ENCODE results near the gene EFNA2.

Gene EFNA2

DNA sequence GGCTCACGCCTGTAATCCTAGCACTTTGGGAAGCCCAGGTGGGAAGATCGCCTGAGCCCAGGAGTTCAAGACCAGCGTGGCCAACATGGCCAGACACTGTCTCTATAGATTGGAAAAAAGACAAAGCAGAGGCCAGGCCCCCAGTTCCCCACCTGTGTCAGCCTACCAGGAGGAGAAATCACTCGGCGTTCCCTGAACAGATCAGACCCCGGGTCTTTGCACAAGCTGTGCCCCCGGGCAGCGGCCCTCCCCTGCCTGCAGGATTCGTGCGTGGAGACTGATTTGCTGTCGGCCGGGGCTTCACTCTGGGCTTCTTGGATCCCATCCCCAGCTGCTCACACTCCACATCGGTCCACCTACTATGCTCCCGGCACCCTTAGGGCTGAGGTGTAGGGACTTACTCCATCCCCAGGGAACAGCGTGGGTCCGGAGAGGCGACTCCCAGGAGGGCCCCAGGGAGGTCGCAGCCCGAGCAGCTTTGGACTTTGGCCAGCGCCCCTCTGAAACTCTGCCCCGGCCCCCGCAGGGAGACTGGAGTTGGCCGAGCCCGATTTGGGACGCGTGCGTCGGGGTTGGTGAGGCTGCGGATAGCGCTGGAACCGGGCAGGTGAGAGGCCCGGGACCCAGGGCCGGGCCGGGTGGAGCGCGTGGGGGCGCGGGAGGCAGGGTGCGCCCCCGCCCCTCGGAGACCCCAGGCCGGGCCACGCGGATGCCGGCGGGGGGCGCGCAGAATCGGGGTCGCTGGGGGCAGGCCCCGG is 515 bp upstream of the EFNA2 start:
- DNase-seq: no peak

DNA sequence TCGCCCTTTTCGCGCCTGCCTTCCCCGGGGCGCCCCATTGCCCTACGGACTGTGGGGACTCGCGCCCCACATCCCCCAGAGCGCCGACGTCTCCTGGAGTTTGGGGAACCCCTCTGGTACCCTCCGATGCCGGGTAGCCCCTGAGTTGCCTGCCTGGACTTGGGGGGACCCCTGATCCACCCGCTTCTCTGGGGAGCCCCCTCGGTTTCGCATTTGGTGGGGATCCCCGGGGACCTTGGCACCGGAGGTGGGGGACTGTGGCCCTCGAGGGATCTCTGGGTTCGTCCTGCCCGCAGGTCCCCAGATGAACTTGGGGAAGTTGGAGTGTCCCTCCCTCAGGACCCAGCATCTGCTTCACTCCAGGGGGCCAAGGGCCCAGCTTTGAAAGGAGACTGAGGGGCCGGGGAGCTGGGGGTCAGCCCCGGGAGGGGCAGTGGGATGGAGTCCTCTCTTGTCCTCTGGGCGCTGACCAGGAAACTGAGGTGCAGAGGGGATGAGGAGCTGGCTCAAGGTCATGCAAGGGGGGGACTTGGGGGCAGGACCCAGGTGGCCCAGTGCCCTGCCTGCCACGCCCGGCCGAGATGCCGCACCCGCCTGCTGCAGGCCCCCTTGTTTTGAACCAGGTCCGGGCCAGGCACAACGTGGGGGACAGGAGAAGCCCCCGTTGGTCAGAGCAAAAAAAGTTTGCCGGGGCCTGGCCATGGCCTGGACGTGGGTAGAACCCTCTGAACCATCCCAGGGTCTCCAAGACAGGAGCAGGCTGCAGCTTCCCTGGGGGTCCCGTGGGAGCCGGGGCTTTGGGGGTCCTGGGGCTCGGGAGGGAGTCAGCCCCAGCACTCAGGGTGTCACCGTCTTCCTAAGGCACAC is 1.0 kb downstream of the EFNA2 start:
- no peak for DNase-seq

- DNase-seq: no peak
Observed at GRCh38 chr19:1287354-1288225, 1.9 kb downstream of the EFNA2 start.

- no peak for DNase-seq
Observed at GRCh38 chr19:1288226-1288612, 2.5 kb downstream of the EFNA2 start.

GRCh38 chr19:1288833-1289685 is 3.4 kb downstream of the EFNA2 start:
- no peak for DNase-seq

- no peak for DNase-seq
Observed at GRCh38 chr19:1289686-1290025, 4.0 kb downstream of the EFNA2 start.

GRCh38 chr19:1290196-1290702 is 4.6 kb downstream of the EFNA2 start:
- no peak for DNase-seq

GRCh38 chr19:1290703-1291651 is 5.3 kb downstream of the EFNA2 start:
- DNase-seq: no peak

DNA sequence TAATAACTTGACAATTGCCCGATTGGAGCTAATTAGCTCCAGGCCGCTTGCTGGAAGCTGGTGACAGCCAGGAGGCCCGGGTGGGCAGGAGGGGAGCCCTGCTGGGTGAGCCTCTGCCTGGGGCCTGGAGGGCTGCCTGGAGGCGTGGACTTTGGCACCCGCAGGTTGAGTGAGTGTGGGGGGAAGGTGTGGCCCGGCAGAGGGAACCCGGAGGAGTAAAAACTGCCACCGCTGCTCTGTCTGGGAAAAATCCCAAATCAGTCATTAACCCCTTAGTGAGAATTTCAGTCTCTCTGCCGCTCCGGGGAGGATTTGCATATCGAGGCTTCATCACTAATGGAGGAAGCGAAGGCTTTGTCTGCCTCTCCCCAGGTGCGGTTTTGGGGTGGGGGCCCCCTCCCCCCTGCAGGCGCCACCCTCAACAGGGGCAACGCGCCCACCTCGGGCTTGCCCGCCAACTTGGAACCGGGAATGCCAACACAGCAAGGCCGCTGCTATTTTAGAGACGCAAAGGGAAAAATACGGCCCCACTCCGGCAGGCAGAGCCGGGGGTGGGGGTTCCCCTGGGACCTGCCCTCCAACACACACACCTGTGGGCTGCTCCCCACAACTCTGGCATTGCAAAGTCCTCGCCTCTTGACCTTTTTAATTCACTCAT is 6.2 kb downstream of the EFNA2 start:
- no peak for DNase-seq

DNA sequence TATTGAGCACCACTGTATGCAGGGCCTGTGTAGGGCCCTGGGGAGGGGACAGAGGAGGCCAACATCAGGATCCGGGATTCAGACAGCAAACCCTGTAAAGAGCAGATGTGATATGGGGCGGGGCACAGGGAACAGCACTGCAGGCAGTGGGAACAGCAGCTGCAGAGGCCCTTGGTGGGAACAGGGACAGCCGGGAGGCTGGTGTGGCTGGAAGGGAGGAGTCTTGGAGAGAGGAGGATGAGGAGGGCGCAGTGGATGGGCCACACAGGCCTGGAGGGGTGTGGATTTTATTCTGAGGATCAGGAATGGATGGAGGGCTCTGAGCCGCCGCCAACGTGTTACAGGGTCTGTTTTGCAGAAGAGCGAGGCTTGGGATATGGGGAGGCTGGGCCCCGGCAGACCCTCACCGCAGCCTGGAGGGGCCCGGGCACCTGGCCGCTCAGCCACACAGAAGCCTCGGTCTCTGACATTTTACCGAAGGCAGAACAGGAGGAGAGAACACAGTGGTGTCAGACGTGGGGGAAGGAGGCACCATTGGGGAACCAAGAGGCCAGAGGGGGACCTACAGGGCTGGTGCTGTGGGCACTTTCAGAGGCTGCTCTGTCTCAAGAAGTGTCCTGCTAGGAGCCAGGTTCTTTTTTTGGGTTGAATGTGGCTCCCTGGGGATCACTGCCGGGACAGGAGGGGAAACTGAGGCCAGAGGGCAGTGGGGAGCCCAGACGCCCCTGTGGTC is 6.9 kb downstream of the EFNA2 start:
- DNase-seq: no peak

DNA sequence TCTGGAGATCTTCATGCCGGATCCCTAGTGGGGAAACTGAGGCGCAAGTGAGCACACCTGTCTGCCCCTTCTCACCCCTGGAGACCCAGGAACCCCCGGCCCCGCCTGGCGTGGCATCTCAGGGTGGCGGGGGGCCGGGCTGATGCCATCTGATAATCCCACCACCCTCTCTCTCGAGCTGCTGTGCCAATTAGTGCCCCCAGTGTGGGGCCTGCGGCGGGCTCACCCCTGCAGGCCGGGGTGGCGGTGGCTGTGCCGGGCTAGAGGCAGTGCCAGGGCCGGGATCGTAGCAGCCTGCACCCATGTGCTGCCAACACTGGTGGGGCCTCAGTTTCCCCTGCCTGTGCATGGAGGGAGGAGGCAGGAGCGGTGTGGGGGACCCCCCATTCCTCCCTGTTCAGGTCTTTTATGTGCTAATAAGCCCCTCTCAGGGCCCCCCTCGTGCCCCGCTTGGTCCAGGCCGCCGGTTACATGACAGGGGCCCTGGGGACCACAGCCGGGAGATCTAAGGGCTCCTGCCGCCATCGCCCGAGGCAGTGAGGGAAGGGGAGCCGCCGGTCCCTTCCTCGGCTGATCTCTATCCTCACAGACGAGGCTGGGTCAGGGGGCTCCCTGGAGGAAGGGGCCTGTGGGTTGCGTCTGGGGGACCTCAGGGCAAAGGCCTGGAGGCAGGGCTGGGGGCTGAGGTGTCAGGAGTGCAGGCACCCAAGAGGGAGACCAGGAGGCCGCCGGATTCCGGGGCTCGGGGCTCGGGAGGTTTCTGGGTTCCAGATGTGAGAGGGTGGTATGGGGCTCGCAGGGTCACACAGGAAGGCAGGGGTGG is 8.3 kb downstream of the EFNA2 start:
- DNase-seq: no peak

DNA sequence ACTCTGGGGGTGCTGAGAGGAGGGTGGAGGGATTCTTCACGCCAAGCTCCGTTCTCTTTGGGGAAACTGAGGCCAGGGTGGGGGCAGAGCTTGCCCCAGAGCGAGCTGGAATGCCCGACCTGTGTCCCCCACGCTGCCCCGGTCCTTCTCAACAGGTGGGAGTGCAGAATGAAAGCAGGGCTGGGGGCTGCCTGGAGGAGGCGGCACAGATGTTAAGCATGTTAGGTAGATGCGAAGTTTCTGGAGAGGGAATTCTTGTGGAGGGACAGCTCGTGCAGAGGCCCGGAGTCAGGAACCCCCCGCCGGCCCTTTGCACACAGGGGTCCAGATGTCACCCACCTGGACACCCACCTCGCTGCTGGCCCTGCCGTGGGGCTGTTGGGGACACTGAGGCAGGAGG is 9.0 kb downstream of the EFNA2 start:
- no peak for DNase-seq

GRCh38 chr19:1295169-1296012 is 9.7 kb downstream of the EFNA2 start:
- no peak for DNase-seq

DNA sequence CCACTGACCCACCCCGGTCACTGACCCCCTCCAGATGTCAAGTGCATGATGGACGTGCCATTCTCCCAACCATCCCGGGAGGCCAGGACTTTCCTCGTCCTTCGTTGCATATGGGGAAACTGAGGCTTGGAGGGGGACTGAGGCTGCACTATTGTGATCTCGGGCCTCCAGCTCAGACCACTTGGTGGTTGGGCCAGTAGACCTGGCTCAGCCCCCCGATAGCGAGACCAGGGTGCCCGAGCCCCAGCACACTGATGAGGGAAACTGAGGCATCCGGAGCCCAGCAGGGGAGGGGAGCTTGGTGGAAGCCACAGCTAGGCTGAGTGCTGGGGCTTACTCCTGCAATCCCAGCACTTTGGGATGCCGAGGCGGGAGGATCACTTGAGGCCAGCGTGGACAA is 10.4 kb downstream of the EFNA2 start:
- no peak for DNase-seq

- DNase-seq: no peak
Observed at GRCh38 chr19:1296575-1297271, 11.1 kb downstream of the EFNA2 start.

DNA sequence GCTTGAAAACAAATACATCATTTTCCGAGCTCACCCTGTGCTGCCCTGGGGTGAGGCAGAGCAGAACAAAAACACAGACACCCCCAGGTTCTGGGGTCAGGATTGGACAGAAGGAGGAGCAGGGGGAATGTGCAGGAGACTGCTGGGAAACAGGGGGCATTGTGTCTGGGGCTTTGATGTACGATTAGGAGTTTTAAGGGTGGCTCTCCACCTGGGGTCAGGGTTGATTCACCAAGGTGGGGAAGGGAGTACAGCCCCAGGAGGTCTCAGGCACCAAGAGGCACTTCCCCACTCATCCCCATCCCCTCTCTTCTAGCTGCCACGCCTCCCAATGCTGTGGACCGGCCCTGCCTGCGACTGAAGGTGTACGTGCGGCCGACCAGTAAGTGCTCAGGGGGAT is 12.6 kb downstream of the EFNA2 start:
- DNase-seq: no peak

- DNase-seq: no peak
Observed at GRCh38 chr19:1299801-1300200, 14.1 kb downstream of the EFNA2 start.

Data from fibroblast of skin of abdomen (primary cell).